ENCODE results near the gene C6orf163.
"Not testable (repeated sequence)": the region's sequence is repeated elsewhere in the genome, so short reads cannot be mapped to it uniquely, and the experiment has no call there.

The C6orf163 gene

DNA sequence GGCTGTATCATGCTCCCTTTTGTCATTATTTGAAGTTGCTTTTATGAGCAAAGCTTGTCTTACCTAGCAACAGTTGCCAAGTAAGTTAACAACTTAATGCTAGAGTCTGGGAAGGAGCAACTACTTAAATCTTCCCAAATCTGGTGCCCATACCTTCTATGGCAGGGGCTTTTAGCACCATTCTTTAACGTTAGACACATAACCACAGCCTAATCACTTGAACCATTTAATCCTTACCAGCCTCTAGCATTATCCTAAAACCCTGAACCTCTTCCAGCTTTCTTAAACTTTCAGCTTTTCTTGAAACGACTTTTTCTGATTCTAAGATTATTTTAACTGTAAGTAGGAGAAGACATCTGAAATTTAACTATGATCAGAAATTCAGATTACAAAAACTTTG is at the start of gene C6orf163:
Gene C6orf163, plus strand, starts transcription at position 83 of the 400 bp plus-strand sequence. Its CDS starts 287 bp downstream, at position 370.
- Histone ChIP-seq H3K4me1 (ENCODE audit: insufficient read depth, low read length) (no peaks in the 10 kb centered on the region), H3K36me3 (ENCODE audit: insufficient read depth, low read depth, low read length) (no peaks in the 10 kb centered on the region), H3K9me3 (ENCODE audit: insufficient read depth, low read depth, low read length) (no peaks in the 10 kb centered on the region), H3K9ac (ENCODE audit: low read depth, low read length) (no peak within 1 kb of the TSS), H3K27ac (ENCODE audit: low read length) (no peak within 1 kb of the TSS), H3K4me3 (ENCODE audit: low read length) (no peak within 1 kb of the TSS), H3K27me3 (ENCODE audit: insufficient read depth, low read length) (no peaks in the 10 kb centered on the region)

DNA sequence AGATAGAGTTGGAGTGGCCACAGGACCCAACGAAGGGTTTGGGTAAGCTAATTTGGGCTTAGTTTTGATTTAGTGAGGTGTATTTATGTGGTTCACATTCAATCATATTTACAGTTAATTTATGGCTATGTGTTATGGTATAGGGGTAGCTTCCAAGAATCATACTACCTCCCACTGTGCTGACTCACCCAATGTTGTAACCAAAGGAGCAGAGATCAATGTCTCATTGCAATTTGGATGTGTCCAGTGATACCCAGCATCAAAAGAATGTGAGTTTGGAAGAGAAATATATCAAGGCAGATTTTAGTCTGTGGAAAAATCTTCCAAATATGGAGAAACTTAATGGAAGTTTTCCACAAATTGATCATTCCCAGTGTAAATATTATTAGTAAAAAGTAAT is 47.5 kb upstream of the C6orf163 start:
- Histone ChIP-seq H3K9ac (ENCODE audit: low read depth, low read length) (no peak overlapping the region), H3K9me3 (ENCODE audit: insufficient read depth, low read depth, low read length) (0 out of 2 replicates have a peak, but pooled peaks cover 3% of the 10 kb centered on the region), H3K27ac (ENCODE audit: low read length) (no peak overlapping the region), H3K4me1 (ENCODE audit: insufficient read depth, low read length) (no peaks in the 10 kb centered on the region), H3K27me3 (ENCODE audit: insufficient read depth, low read length) (no peaks in the 10 kb centered on the region), H3K36me3 (ENCODE audit: insufficient read depth, low read depth, low read length) (no peaks in the 10 kb centered on the region), H3K4me3 (ENCODE audit: low read length) (no peak overlapping the region)

DNA sequence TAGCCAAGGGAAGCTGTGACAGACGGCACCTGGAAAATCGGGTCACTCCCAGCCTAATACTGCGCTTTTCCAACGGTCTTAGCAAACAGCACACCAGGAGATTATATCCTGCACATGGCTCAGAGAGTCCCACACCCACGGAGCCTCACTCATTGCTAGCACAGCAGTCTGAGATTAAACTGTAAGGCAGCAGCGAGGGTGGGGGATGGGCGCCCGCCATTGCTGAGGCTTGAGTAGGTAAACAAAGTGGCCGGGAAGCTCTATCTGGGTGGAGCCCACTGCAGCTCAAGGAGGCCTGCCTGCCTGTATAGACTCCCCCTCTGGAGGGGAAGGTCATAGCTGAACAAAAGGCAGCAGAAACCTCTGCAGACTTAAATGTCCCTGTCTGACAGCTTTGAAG is 43.3 kb upstream of the C6orf163 start:
- not testable (repeated sequence) for H3K9me3 ChIP-seq (ENCODE audit: insufficient read depth, low read depth, low read length); H3K27ac ChIP-seq (ENCODE audit: low read length); H3K36me3 ChIP-seq (ENCODE audit: insufficient read depth, low read depth, low read length); H3K4me3 ChIP-seq (ENCODE audit: low read length); H3K4me1 ChIP-seq (ENCODE audit: insufficient read depth, low read length); H3K9ac ChIP-seq (ENCODE audit: low read depth, low read length); H3K27me3 ChIP-seq (ENCODE audit: insufficient read depth, low read length)

DNA sequence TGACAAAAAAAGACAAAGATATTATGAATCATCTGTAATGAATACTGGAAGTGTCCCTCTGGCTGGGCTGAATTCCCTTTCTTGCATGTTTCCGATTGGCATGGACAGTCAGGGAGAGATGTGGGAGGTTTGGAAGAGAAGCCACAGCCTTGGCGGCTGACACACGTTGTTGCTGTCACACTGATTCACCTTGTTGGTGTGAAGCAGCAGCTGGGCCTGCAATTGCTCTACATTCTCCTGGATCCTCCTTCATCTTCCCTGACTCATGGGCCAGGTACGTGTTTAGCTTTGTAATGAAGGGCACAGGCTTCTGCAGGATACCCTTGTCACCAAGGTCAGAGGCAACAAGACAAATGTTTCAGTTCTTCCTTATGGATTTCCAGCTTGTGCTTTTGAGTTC is 35.6 kb upstream of the C6orf163 start:
- Histone ChIP-seq H3K4me3 (ENCODE audit: low read length) (no peak overlapping the region), H3K4me1 (ENCODE audit: insufficient read depth, low read length) (no peaks in the 10 kb centered on the region), H3K36me3 (ENCODE audit: insufficient read depth, low read depth, low read length) (no peaks in the 10 kb centered on the region), H3K27me3 (ENCODE audit: insufficient read depth, low read length) (no peaks in the 10 kb centered on the region), H3K9ac (ENCODE audit: low read depth, low read length) (no peak overlapping the region), H3K27ac (ENCODE audit: low read length) (no peak overlapping the region), H3K9me3 (ENCODE audit: insufficient read depth, low read depth, low read length) (no peaks in the 10 kb centered on the region)

DNA sequence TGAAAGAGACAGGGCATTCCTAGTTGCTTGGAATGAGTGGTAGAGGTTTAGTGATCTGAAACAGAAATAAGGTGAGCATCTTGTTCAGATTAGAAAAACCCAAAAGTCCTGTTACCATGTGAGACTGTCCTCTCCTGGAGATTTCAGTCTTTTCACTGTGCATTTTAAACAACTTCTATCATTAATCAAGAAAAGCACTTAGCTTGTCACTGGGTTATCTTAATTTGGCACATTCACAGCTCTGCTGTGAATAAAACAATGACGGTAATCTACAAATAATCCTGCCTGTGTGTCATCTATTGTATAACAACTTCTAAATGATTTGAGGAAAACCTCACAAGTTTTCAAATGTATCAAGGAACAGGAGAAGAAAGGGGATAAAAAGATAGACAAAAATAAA is 31.8 kb upstream of the C6orf163 start:
- no peaks in the 10 kb centered on the region for H3K4me1 ChIP-seq (ENCODE audit: insufficient read depth, low read length)
- H3K9me3 ChIP-seq (ENCODE audit: insufficient read depth, low read depth, low read length), result no peaks in the 10 kb centered on the region
- H3K36me3 ChIP-seq (ENCODE audit: insufficient read depth, low read depth, low read length), result no peaks in the 10 kb centered on the region
- no peak overlapping the region for H3K9ac ChIP-seq (ENCODE audit: low read depth, low read length)
- no peak overlapping the region for H3K4me3 ChIP-seq (ENCODE audit: low read length)
- no peak overlapping the region for H3K27ac ChIP-seq (ENCODE audit: low read length)
- H3K27me3 ChIP-seq (ENCODE audit: insufficient read depth, low read length), result no peaks in the 10 kb centered on the region

DNA sequence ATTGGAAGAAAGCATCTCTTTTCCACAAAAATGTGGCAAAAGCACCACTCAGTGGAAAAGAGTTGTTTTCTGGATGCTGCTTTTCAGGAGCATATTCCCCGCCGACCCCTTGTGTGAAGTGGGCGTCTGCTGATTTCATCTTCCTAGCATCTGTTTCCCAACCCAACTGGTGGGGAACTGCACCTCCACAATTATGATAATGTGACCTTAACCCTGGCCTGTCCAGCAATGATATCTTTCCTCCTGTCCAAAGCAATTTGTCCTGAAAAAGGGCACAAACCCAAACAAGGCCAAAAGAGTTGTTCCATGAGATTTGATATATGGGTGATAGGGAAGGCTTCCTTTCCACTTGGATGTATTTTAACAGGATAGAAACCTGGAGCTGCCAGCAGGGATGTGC is 29.5 kb upstream of the C6orf163 start:
- Histone ChIP-seq H3K9me3 (ENCODE audit: insufficient read depth, low read depth, low read length) (no peaks in the 10 kb centered on the region), H3K27me3 (ENCODE audit: insufficient read depth, low read length) (no peaks in the 10 kb centered on the region), H3K27ac (ENCODE audit: low read length) (no peak overlapping the region), H3K9ac (ENCODE audit: low read depth, low read length) (no peak overlapping the region), H3K4me3 (ENCODE audit: low read length) (no peak overlapping the region), H3K36me3 (ENCODE audit: insufficient read depth, low read depth, low read length) (no peaks in the 10 kb centered on the region), H3K4me1 (ENCODE audit: insufficient read depth, low read length) (no peaks in the 10 kb centered on the region)

DNA sequence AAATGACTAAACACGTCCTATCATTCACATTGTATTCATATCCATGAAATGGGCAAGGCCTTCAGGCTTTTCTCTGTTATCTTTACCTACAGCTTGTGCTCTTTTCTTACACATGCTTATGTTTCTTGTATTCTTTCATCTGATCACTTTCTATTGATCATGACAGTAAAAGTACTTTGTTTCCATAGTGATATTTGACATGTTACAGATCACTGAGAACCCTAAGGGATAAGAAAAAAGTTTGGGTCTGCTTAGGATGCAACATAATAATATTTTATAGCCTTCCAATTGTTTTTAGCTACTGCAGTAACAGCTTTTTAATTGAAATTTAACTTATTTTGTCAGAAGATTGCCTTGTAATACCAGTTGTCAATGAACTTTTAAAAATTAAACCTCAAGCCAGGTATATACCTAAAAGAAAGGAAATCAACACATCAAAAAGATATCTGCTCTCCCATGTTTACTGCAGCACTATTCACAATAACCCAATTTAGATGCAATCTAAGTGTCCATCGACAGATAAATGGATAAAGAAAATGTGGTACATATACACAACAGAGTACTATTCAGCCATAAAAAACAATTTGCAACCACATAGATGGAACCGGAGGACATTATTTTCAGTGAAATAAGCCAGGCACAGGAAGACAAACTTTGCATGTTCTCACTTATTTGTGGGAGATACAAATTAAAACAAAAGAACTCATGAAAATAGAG is 25.2 kb upstream of the C6orf163 start:
- H3K27ac ChIP-seq (ENCODE audit: low read length), result no peak overlapping the region
- H3K4me3 ChIP-seq (ENCODE audit: low read length), result no peak overlapping the region
- no peaks in the 10 kb centered on the region; the same call in 1 of the 2 replicates for H3K4me1 ChIP-seq (ENCODE audit: insufficient read depth, low read length)
- H3K36me3 ChIP-seq (ENCODE audit: insufficient read depth, low read depth, low read length), result no peaks in the 10 kb centered on the region
- H3K9me3 ChIP-seq (ENCODE audit: insufficient read depth, low read depth, low read length), result no peaks in the 10 kb centered on the region
- H3K9ac ChIP-seq (ENCODE audit: low read depth, low read length), result no peak overlapping the region
- no peaks in the 10 kb centered on the region for H3K27me3 ChIP-seq (ENCODE audit: insufficient read depth, low read length)

DNA sequence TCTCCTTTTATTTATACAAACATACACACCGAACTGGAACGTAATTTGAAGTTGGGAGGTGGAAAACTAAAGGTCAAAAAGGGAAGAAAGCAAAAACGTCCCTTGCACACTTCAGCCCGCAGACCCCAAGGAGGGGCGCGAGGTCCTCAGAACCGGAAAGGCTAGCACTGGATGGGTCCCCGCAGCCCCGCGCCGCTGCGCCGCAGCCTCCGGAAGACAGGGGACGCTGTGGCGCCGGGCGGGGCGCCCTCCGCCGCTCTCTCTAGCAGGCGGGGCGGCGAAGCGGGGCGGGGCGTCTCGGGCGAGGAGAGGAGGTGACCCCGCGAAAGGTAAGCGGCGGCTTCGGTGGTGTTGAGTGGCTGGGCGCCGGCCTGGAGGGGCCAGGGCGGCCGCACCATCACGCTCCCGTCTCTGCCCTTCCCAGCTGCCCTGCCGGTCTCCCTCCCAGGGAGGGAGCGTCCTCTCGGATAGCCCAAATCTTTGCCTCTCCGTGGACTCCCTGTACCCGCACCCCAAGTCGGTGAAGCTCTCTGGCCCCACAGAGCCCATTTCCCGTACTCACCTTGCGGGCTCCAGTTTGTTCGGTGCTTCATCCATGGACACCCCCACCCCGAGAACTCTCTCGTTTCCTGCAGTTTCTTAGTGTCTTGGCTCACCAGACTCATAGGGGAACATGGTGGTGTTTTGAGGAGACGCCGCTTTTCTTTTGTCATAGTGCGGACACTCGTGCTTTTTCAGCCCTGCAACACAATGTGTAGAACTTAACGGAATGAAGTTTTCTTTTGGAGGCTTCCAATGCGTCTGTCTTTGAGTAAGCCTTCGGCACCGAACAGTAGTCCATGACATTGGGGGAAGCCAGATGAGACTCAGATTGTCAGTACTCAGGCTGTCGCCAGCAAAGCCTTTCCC is 22.1 kb upstream of the C6orf163 start, which contains the start of gene SMIM8:
Gene SMIM8, plus strand, starts transcription at position 285 of the 909 bp plus-strand sequence. CDS start 14,444 bp downstream, outside the sequence.
- H3K36me3 ChIP-seq (ENCODE audit: insufficient read depth, low read depth, low read length), result no peaks in the 10 kb centered on the region
- H3K9ac ChIP-seq (ENCODE audit: low read depth, low read length), result peak within 1 kb of the TSS; percentile 99
- H3K4me3 ChIP-seq (ENCODE audit: low read length), result peak within 1 kb of the TSS; percentile 91
- no peaks in the 10 kb centered on the region; the same call in 1 of the 2 replicates for H3K4me1 ChIP-seq (ENCODE audit: insufficient read depth, low read length)
- no peaks in the 10 kb centered on the region for H3K27me3 ChIP-seq (ENCODE audit: insufficient read depth, low read length)
- H3K9me3 ChIP-seq (ENCODE audit: insufficient read depth, low read depth, low read length), result no peaks in the 10 kb centered on the region
- H3K27ac ChIP-seq (ENCODE audit: low read length), result no peak within 1 kb of the TSS

DNA sequence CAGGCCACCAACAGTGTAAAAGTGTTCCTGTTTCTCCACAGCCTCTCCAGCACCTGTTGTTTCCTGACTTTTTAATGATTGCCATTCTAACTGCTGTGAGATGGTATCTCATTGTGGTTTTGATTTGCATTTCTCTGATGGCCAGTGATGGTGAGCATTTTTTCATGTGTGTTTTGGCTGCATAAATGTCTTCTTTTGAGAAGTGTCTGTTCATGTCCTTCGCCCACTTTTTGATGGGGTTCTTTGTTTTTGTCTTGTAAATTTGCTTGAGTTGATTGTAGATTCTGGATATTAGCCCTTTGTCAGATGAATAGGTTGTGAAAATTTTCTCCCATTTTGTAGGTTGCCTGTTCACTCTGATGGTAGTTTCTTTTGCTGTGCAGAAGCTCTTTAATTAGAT is 20.7 kb upstream of the C6orf163 start:
- H3K4me1 ChIP-seq (ENCODE audit: insufficient read depth, low read length); H3K4me3 ChIP-seq (ENCODE audit: low read length); H3K9ac ChIP-seq (ENCODE audit: low read depth, low read length); H3K27me3 ChIP-seq (ENCODE audit: insufficient read depth, low read length); H3K27ac ChIP-seq (ENCODE audit: low read length); H3K9me3 ChIP-seq (ENCODE audit: insufficient read depth, low read depth, low read length); H3K36me3 ChIP-seq (ENCODE audit: insufficient read depth, low read depth, low read length): not testable (repeated sequence)

DNA sequence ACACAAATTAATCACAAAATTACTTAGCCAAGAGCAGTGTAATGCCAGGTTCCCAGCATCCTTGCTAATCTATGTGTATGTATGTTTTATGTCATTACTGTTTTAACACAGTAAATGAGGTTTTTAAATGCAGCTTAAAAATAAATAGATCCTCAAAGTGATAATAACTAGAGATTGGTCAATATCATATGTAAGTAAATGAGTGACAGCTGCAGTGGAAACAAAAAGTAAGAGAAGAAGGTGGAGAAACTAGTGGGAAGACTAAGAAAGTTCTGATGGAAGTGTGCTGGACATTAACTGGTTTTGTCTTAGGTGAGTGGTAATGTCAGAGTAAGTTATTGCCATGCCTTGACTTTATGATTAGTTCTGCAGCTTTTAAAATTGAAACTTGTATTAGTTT is 13.7 kb upstream of the C6orf163 start:
- H3K4me1 ChIP-seq (ENCODE audit: insufficient read depth, low read length), result peaks cover 4% of the 10 kb centered on the region; the same call in 1 of the 2 replicates
- no peaks in the 10 kb centered on the region for H3K27me3 ChIP-seq (ENCODE audit: insufficient read depth, low read length)
- no peaks in the 10 kb centered on the region for H3K9me3 ChIP-seq (ENCODE audit: insufficient read depth, low read depth, low read length)
- no peak overlapping the region for H3K9ac ChIP-seq (ENCODE audit: low read depth, low read length)
- H3K4me3 ChIP-seq (ENCODE audit: low read length), result no peak overlapping the region
- H3K36me3 ChIP-seq (ENCODE audit: insufficient read depth, low read depth, low read length), result no peaks in the 10 kb centered on the region
- no peak overlapping the region for H3K27ac ChIP-seq (ENCODE audit: low read length)

DNA sequence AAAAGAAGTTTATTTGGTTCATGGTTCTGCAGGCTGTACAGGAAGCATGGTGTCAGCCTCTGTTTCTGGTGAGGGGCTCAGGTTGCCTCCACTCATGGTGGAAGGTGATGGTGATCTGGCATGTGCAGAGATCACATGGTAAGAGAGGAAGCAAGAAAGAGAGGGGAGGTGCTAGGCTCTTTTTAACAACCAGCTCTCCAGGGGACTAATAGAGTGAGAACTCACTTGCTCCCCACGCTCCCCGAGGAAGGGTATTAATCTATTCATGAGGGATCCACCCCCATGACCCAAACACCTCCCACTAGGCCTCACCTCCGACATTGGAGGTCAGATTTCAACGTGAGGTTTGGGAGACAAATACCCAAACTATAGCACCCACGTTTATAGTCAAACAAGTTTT is 11.6 kb upstream of the C6orf163 start:
- Histone ChIP-seq H3K36me3 (ENCODE audit: insufficient read depth, low read depth, low read length) (no peaks in the 10 kb centered on the region), H3K4me1 (ENCODE audit: insufficient read depth, low read length) (peaks cover 9% of the 10 kb centered on the region; the same call in 1 of the 2 replicates), H3K9me3 (ENCODE audit: insufficient read depth, low read depth, low read length) (no peaks in the 10 kb centered on the region), H3K27ac (ENCODE audit: low read length) (no peak overlapping the region), H3K4me3 (ENCODE audit: low read length) (no peak overlapping the region), H3K9ac (ENCODE audit: low read depth, low read length) (no peak overlapping the region), H3K27me3 (ENCODE audit: insufficient read depth, low read length) (no peaks in the 10 kb centered on the region)
